Measurements from ENCODE around the gene INO80D.

Gene INO80D

DNA sequence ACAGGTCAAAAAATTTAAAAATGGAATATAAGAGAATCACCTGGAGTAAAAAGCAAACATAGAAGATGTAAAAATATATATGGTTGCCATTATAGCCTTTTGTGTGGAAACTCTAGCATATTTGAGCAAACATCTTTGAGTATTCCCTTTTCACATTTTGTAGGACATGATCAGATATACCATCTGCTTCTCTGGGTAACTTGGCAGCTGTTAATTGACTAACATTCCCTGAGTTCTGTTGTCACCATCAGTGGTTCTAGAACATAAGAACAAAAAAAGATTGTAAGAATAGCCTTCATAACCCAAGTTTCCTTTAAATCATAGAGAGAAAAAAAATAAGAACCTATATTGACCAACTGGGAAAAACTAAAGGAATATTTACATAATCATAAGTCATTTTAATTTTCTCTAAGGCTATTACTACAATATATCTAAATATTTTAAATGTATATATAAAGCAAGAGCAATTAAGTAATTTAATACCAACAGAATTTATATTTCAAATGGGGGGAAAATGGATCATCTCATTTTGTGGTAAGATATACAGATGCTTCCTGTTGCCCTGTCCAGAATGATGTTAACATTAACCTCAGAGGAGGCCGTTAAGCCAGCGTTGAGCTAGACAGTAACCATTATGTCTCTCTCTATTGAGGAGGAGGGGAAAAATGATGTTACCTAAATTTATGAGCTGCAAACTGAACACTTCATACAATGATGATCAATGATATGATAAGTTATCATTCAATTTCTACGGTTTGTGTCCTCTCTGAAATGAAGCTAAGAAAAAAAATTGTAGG is 9.8 kb upstream of the INO80D start:
- no peak for DNase-seq (ENCODE audit: low spot score)
- in situ Hi-C loops (cut with MboI; ENCODE audit: low sequenced_read_pairs, unreplicated experiment): no loop called here
- TF ChIP-seq, protein P1, sequence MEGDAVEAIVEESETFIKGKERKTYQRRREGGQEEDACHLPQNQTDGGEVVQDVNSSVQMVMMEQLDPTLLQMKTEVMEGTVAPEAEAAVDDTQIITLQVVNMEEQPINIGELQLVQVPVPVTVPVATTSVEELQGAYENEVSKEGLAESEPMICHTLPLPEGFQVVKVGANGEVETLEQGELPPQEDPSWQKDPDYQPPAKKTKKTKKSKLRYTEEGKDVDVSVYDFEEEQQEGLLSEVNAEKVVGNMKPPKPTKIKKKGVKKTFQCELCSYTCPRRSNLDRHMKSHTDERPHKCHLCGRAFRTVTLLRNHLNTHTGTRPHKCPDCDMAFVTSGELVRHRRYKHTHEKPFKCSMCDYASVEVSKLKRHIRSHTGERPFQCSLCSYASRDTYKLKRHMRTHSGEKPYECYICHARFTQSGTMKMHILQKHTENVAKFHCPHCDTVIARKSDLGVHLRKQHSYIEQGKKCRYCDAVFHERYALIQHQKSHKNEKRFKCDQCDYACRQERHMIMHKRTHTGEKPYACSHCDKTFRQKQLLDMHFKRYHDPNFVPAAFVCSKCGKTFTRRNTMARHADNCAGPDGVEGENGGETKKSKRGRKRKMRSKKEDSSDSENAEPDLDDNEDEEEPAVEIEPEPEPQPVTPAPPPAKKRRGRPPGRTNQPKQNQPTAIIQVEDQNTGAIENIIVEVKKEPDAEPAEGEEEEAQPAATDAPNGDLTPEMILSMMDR (IDR thresholded peaks at IDR 0.05; ENCODE audit: borderline replicate concordance, control extremely low read depth, extremely low read depth, insufficient read depth, missing control alignments): no peak

DNA sequence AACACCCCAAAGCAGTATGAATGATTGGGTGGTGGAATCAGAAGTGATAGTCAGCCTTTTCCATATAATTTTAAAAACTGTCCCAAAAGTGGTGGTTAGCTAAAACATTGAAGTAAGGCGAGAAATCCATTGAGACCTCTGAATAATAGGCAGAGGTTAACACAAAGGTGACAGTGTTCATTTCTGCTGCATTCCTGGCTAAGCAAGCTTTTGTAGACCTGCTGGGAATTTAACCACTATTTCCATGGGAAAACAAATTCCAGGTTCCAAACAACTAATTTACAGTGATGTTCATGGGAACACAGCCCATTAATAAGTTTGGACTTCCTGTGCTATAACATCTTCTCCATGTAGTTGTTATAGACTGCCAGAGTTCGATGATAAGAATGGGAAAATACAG is 6.3 kb upstream of the INO80D start:
- TF ChIP-seq, protein P1 (IDR thresholded peaks at IDR 0.05; ENCODE audit: borderline replicate concordance, control extremely low read depth, extremely low read depth, insufficient read depth, missing control alignments): no peak
- DNase-seq (ENCODE audit: low spot score): no peak
- in situ Hi-C loops (cut with MboI; ENCODE audit: low sequenced_read_pairs, unreplicated experiment): no loop called here

DNA sequence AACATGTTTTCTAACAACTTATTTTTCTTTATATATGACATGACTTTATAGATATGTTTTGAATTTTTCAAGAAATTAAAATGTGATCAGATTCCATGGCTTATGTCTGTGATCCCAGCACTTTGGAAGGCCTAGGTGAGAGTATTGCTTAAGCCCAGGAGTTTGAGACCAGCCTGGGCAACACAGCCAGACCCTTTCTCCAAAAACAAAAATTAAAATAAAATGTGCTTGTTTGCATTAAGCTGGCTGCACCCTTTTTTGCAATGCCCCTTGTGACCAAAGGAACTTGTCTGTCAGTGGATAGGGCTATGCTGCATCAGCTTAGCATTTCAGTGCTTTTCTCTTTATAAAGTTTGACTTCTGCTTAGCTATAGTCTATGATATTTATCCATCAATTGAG is 2.3 kb upstream of the INO80D start:
- TF ChIP-seq, protein P1 (IDR thresholded peaks at IDR 0.05; ENCODE audit: borderline replicate concordance, control extremely low read depth, extremely low read depth, insufficient read depth, missing control alignments): no peak
- no peak for DNase-seq (ENCODE audit: low spot score)
- in situ Hi-C loops (cut with MboI; ENCODE audit: low sequenced_read_pairs, unreplicated experiment): no loop called here

DNA sequence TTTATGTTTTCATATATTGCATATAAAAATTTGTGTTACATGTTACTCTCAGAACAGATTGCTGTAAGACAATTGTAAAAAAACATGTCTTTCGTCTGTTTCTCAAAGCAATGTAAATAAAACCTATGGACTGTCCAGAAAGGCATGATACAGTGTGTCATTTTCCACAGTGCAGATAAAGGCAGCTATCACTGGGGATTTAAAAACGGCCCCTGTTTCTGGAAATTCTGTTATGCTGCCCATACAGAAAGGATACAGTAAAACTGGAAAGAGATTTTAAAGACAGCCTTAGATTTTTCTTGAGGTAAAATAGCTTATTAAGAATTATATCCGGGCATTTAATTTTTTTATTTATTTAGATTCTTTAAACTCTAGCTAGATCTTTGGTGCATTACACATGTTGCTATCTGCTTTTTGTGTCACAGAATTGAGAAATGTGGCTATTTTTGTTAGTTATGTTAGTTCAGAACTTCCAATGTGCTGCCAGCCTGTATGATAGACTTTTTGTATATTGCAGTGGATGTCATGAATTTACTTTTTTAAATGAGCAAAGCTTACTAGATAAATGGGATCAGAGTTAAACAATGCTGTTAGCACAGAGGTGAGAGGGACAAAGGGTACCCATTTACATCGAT is 859 bp upstream of the INO80D start:
- TF ChIP-seq, protein P1 (IDR thresholded peaks at IDR 0.05; ENCODE audit: borderline replicate concordance, control extremely low read depth, extremely low read depth, insufficient read depth, missing control alignments): no peak
- in situ Hi-C loops (cut with MboI; ENCODE audit: low sequenced_read_pairs, unreplicated experiment): no loop called here
- no peak for DNase-seq (ENCODE audit: low spot score)

DNA sequence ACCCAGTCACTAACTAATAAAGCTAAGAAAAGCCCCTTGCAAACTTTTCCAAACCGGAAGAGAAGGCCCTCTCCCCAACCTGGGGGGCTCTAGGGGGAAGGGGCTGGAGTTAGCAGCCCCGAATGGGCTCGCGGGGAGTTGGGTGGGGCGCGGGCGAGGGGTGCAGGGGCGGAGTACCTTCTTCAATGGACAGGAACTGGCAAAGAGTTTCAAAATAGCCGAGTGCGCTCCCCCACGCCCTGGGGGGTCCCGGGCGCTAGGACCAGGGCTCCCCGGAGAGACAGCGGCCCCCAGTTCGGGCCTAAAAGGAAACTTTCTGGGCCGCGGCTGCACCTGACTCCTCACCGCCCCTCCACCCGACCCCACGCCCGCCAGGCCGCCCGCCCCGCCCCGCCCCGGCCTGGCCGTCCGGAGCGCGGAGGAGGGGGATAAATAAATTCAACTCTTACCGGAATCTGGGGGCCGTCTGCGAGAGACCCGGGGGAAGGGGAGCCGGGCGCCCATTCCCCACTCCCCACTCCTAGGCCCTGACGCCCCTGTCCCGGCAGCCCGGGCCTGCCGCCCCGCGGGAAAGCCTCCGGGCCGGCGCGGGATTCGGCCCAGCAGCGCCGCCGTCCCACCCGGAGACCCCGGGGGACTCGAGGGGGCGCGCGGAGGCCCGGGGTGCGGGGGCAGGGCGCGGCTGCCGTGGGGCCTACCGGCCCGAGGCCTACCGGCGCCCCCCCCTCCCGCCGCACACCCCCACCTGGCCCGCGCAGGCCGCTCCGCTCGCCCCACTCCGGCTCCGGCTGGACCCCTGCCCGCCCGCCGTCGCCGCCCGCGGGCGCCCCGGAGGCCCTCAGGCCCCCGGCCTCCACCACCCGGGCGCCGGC is 868 bp downstream of the INO80D start:
- DNase-seq (ENCODE audit: low spot score): peak; percentile 57
- TF ChIP-seq, protein P1 (IDR thresholded peaks at IDR 0.05; ENCODE audit: borderline replicate concordance, control extremely low read depth, extremely low read depth, insufficient read depth, missing control alignments): no peak
- in situ Hi-C loops (cut with MboI; ENCODE audit: low sequenced_read_pairs, unreplicated experiment): no loop called here

DNA sequence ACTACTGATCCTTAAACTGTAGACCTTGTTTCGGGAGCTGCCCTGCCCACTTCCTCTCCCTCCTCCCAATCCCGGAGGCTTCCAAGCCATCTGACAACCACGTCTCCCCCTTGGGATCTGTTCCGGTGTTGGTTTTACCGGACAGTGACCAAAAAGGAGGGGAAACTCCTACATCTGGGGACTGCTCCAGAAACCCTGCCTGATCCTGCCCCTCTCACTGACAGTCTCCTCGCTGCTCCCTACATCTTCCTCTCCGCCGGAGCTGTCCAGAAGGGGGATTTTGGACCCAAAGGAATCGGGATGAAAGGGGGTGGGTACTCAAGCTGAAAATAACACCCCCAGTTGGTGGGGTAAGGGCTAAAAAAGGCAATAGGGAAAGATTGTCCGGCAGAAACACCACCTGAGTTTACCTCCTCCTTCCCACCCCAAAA is 1.5 kb downstream of the INO80D start:
- no peak for DNase-seq (ENCODE audit: low spot score)
- in situ Hi-C loops (cut with MboI; ENCODE audit: low sequenced_read_pairs, unreplicated experiment): no loop called here
- TF ChIP-seq, protein P1 (IDR thresholded peaks at IDR 0.05; ENCODE audit: borderline replicate concordance, control extremely low read depth, extremely low read depth, insufficient read depth, missing control alignments): no peak
